ENCODE results near the gene SYNGR4.

GRCh38 chr19:48367855-48368254, 3.7 kb downstream of the SYNGR4 start:
- no peak for TF ChIP-seq CTCF (IDR thresholded peaks at IDR 0.05; ENCODE audit: borderline replicate concordance, extremely low read depth, low read length, poor library complexity, severe bottlenecking)
- no peak for TF ChIP-seq EZH2 (IDR thresholded peaks at IDR 0.05; ENCODE audit: borderline replicate concordance, low read depth, low read length, severe bottlenecking)

Data from DND-41 (cell line).